ENCODE measurements around the gene CCDC107.

The CCDC107 gene

GRCh38 chr9:35657546-35658136 lies 451 bp upstream of the CCDC107 start, which contains the start of gene RMRP (continued):
- no peak for TF ChIP-seq ZNF292 (tag by site-specific recombination; IDR thresholded peaks at IDR 0.05; ENCODE audit: borderline replicate concordance, low read depth)
- TF ChIP-seq ZSCAN16 (tag by site-specific recombination; IDR thresholded peaks at IDR 0.05) = 0 out of 2 replicates have a peak, but pooled peaks have one; percentile 49
- TF ChIP-seq ZNF184 (tag by site-specific recombination; IDR thresholded peaks at IDR 0.05) = peak; percentile 43; the same call in 1 of the 2 replicates
- no peak for TF ChIP-seq ZNF548 (tag by site-specific recombination; IDR thresholded peaks at IDR 0.05)
- TF ChIP-seq MZF1 (tag by site-specific recombination; IDR thresholded peaks at IDR 0.05; ENCODE audit: borderline replicate concordance) = peak; percentile 82
- no peak for TF ChIP-seq ZNF155 (tag by site-specific recombination; IDR thresholded peaks at IDR 0.05)
- TF ChIP-seq ZBTB1 (tag by site-specific recombination; IDR thresholded peaks at IDR 0.05) = peak; percentile 91; the same call in 1 of the 2 replicates
- TF ChIP-seq ZNF174 (tag by site-specific recombination; IDR thresholded peaks at IDR 0.05) = no peak
- no peak for TF ChIP-seq GLI2 (tag by site-specific recombination; IDR thresholded peaks at IDR 0.05; ENCODE audit: borderline replicate concordance, low read depth)
- TF ChIP-seq ZBTB21 (tag by site-specific recombination; IDR thresholded peaks at IDR 0.05) = peak; percentile 86
- peak; percentile 98 for TF ChIP-seq ZEB2 (tag by site-specific recombination; IDR thresholded peaks at IDR 0.05)
- TF ChIP-seq ZNF623 (tag by site-specific recombination; IDR thresholded peaks at IDR 0.05) = 0 out of 2 replicates have a peak, but pooled peaks have one; percentile 28
- peak; percentile 88 for TF ChIP-seq ZFHX2 (tag by site-specific recombination; conservative IDR thresholded peaks at IDR 0.05)
- TF ChIP-seq ZNF391 (tag by site-specific recombination; IDR thresholded peaks at IDR 0.05; ENCODE audit: borderline replicate concordance, low read depth) = peak; percentile 95
- peak; percentile 83 for TF ChIP-seq SP3 (tag by site-specific recombination; IDR thresholded peaks at IDR 0.05)
- TF ChIP-seq, protein P1, sequence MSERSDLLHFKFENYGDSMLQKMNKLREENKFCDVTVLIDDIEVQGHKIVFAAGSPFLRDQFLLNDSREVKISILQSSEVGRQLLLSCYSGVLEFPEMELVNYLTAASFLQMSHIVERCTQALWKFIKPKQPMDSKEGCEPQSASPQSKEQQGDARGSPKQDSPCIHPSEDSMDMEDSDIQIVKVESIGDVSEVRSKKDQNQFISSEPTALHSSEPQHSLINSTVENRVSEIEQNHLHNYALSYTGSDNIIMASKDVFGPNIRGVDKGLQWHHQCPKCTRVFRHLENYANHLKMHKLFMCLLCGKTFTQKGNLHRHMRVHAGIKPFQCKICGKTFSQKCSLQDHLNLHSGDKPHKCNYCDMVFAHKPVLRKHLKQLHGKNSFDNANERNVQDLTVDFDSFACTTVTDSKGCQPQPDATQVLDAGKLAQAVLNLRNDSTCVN (tag by site-specific recombination; optimal IDR thresholded peaks at IDR 0.05) = peak; percentile 95
- TF ChIP-seq ZFP41 (tag by site-specific recombination; IDR thresholded peaks at IDR 0.05; ENCODE audit: borderline replicate concordance) = no peak
- TF ChIP-seq, protein P2, sequence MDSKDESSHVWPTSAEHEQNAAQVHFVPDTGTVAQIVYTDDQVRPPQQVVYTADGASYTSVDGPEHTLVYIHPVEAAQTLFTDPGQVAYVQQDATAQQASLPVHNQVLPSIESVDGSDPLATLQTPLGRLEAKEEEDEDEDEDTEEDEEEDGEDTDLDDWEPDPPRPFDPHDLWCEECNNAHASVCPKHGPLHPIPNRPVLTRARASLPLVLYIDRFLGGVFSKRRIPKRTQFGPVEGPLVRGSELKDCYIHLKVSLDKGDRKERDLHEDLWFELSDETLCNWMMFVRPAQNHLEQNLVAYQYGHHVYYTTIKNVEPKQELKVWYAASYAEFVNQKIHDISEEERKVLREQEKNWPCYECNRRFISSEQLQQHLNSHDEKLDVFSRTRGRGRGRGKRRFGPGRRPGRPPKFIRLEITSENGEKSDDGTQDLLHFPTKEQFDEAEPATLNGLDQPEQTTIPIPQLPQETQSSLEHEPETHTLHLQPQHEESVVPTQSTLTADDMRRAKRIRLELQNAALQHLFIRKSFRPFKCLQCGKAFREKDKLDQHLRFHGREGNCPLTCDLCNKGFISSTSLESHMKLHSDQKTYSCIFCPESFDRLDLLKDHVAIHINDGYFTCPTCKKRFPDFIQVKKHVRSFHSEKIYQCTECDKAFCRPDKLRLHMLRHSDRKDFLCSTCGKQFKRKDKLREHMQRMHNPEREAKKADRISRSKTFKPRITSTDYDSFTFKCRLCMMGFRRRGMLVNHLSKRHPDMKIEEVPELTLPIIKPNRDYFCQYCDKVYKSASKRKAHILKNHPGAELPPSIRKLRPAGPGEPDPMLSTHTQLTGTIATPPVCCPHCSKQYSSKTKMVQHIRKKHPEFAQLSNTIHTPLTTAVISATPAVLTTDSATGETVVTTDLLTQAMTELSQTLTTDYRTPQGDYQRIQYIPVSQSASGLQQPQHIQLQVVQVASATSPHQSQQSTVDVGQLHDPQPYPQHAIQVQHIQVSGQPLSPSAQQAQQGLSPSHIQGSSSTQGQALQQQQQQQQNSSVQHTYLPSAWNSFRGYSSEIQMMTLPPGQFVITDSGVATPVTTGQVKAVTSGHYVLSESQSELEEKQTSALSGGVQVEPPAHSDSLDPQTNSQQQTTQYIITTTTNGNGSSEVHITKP (tag by site-specific recombination; IDR thresholded peaks at IDR 0.05) = peak; percentile 62
- TF ChIP-seq ZNF571 (tag by site-specific recombination; IDR thresholded peaks at IDR 0.05) = no peak
- peak; percentile 100 for TF ChIP-seq IKZF3 (tag by site-specific recombination; IDR thresholded peaks at IDR 0.05)
- no peak for TF ChIP-seq ZNF433 (tag by site-specific recombination; IDR thresholded peaks at IDR 0.05; ENCODE audit: low read depth)
- no peak for TF ChIP-seq ZFP3 (tag by site-specific recombination; IDR thresholded peaks at IDR 0.05; ENCODE audit: low read depth)
- TF ChIP-seq ZNF626 (tag by site-specific recombination; IDR thresholded peaks at IDR 0.05) = no peak
- TF ChIP-seq, protein P3, sequence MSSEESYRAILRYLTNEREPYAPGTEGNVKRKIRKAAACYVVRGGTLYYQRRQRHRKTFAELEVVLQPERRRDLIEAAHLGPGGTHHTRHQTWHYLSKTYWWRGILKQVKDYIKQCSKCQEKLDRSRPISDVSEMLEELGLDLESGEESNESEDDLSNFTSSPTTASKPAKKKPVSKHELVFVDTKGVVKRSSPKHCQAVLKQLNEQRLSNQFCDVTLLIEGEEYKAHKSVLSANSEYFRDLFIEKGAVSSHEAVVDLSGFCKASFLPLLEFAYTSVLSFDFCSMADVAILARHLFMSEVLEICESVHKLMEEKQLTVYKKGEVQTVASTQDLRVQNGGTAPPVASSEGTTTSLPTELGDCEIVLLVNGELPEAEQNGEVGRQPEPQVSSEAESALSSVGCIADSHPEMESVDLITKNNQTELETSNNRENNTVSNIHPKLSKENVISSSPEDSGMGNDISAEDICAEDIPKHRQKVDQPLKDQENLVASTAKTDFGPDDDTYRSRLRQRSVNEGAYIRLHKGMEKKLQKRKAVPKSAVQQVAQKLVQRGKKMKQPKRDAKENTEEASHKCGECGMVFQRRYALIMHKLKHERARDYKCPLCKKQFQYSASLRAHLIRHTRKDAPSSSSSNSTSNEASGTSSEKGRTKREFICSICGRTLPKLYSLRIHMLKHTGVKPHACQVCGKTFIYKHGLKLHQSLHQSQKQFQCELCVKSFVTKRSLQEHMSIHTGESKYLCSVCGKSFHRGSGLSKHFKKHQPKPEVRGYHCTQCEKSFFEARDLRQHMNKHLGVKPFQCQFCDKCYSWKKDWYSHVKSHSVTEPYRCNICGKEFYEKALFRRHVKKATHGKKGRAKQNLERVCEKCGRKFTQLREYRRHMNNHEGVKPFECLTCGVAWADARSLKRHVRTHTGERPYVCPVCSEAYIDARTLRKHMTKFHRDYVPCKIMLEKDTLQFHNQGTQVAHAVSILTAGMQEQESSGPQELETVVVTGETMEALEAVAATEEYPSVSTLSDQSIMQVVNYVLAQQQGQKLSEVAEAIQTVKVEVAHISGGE (tag by site-specific recombination; conservative IDR thresholded peaks at IDR 0.05; ENCODE audit: low read depth) = peak; percentile 63
- no peak for TF ChIP-seq ZNF521 (tag by site-specific recombination; IDR thresholded peaks at IDR 0.05)
- TF ChIP-seq ZNF211 (tag by site-specific recombination; IDR thresholded peaks at IDR 0.05; ENCODE audit: low read depth) = no peak
- peak; percentile 94 for TF ChIP-seq ZNF600 (tag by site-specific recombination; IDR thresholded peaks at IDR 0.05)
- TF ChIP-seq ZNF19 (tag by site-specific recombination; IDR thresholded peaks at IDR 0.05; ENCODE audit: low read depth) = no peak
- no peak for TF ChIP-seq ZNF768 (tag by site-specific recombination; IDR thresholded peaks at IDR 0.05)
- TF ChIP-seq OSR2 (tag by site-specific recombination; IDR thresholded peaks at IDR 0.05) = no peak
- no peak for TF ChIP-seq ZNF311 (tag by site-specific recombination; IDR thresholded peaks at IDR 0.05; ENCODE audit: borderline replicate concordance)
- TF ChIP-seq ZNF585B (tag by site-specific recombination; IDR thresholded peaks at IDR 0.05) = no peak
- TF ChIP-seq KLF10 (tag by site-specific recombination; IDR thresholded peaks at IDR 0.05) = no peak; the same call in 1 of the 2 replicates

Data from HEK293 (cell line).